Activated CD4-positive, alpha-beta T cell treated with anti-CD3 and anti-CD28 coated beads, Interleukin-2, amount 50 U/mL, for 16 hours (primary cell): Measurements from ENCODE around the gene RECK.

Experiments used
- DNase-seq: peaks from one replicate; pipeline ENCODE4 v3.0.0-alpha.2; 2020

The RECK gene

DNA sequence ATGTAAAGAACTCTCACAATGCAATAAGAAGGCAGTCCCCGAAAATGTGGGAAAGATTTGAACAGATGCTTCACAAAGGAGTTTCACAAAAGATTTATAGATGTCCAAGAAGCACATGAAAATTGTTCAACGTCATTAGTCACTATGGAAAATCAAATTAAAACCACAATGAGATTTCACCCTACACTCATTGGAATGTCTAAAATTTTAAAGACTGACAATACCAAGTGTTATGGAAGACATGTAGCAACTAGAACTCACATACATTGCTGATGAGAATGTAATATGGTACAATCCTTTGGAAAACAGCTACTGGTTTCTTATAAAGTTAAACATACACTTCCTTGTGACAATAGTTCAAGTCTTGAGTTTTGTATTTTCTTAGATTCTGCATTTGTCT lies 11.0 kb upstream of the RECK start:
- no peak for DNase-seq

DNA sequence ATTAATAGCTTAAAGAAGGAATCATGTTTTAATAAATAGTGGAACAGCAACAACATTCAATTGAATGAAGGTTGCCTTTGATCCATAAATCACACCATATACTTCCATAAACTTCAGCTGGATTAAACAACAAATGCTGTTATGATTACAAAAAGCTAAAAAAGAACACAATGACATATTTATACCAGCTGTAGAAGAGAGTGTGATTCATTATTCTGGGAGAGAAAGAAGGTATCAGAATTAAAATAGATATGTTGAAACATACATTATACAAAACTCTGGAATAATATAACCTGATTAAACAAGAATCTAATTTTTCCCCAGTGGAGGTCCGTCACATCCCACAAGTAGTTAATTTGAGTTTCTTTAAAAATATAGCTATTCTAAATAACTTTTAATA lies 7.5 kb upstream of the RECK start:
- no peak for DNase-seq

DNA sequence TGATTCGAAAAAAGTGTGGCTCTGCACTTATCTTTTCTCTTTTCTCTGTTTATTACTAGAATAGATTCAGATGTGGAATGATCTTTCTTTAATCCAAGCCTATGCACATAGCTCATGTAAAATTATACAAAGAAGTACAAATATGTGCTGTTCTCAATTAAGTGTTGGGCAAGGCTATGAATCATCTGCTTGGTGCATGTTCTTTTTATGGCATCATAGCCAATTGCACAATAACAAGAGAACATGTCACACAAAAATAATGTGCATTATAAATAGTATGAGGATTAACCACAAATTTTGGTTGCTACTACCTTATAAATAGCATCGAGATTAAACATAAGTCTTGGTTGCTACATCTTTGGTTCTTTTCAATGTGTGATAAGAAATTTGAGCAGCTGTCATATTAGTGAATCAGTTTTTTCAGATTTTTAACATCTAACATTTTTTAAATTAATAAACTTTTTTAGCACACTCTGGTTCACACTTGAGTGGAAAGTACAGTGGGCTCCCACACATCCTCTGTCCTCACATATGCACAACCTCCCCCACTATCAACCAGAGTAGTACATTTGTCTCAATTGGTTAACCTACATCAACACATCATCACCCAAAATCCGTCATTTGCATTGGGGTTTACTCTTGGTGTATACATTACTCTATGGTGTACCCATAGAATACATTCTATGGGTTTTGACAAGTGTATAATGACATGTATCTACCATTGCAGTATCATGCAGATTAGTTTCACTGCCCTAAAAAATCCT lies 6.8 kb upstream of the RECK start:
- no peak for DNase-seq

DNA sequence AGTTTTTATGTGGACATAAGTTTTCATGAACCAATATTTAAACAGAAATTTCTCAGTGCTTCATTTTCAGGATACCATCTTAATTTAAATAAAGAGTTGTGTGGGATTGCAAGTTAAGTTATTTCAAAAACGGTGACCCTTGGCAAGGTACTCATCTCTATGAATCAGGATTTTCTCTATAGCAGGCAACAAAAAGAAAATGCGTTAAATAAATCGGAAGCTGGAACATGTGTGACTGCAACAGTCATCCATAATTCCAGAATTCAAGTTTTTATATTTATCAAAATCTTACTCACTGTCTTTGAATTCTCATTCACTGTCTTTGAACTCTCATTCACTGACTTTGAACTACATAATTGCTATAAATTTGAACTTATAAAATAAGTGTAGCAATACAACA lies 5.8 kb upstream of the RECK start:
- DNase-seq, result no peak

DNA sequence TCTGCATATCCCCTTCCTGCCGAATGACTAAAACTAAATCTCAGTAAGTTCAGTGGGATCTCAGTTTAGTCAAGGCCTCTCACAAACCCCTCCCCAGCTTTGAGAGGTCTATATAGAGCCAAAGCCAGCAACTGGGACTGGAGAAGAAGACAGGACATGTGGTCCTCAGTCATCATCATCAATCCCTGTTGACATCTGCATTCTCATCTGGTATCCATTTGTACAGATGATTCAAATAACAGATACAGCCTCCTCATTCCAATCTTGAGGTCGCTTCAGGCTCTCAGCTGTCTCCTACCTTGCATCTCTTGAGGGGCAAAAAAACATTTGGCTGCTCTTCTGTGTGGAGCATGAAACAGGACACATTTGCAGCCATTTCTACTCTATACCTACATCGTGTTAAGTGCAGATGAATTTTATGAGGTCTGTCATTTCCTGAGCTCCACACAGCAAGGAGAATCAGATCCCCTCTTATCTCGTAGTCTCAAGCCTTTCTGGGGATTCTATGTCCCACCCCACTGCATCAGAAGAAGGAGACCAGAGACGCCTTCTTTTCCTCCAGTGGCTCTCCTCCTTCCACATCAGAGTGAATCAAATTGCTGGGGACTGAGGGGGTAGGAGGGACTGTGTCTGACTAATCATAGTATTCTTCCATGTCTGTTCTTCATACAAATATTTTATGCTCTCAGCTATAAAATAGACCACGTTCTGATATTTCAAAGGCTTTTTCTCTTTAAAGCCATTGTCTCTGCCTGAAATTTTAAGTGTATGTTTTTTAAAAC lies 4.7 kb upstream of the RECK start:
- DNase-seq, result no peak

DNA sequence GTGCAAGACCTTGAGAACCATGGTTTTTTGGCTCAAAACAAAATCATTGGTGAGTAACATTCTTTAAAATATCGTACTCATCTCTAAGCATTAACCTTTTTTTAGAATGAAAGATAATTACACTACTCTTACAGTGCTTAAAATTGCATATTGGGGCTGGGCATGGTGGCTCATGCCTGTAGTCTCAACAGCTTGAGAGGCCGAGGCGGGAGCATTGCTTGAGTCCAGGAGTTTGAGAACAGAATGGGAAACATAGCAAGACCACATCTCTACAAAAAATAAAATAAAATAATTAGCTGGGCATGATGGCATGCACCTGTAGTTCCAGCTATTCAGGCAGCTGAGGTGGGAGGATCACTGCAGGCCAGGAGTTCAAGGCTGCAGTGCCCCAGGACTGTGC lies 2.9 kb upstream of the RECK start:
- no peak for DNase-seq

DNA sequence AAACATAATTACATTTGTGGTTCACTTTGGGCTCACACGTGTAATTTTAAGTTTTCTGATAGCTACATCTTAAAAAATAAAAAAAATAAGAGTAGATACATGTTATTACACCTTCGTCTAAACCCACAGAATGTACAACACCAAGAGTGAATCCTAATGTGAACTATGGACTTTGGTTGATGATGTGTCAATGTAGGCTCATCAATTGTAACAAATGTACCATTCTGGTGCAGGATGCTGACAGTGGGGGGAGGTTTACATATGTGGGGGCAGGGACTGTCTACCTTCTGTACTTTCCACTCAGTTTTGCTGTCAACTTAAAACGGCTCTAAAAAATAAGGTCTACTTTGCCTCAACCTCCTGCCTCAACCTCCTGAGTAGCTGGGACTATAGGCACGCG lies 2.5 kb upstream of the RECK start:
- no peak for DNase-seq

DNA sequence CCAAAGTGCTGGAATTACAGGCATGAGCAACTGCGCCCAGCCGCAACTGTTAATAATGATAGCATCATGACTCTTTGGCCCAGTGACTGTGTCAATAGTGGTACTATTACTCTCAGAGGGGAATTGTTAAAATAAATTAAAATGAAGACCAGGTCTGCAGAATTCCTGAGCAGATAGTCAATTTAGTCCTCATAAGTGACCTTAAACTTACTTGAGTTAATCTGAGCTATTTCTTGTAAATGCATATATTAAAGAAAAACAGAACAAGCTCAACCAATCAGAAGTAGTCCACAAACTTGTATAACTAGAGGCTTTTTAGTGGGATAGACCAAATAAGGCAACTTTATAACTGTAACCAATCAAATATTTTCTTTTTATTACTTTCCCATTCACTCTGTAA lies 1.7 kb upstream of the RECK start:
- no peak for DNase-seq

DNA sequence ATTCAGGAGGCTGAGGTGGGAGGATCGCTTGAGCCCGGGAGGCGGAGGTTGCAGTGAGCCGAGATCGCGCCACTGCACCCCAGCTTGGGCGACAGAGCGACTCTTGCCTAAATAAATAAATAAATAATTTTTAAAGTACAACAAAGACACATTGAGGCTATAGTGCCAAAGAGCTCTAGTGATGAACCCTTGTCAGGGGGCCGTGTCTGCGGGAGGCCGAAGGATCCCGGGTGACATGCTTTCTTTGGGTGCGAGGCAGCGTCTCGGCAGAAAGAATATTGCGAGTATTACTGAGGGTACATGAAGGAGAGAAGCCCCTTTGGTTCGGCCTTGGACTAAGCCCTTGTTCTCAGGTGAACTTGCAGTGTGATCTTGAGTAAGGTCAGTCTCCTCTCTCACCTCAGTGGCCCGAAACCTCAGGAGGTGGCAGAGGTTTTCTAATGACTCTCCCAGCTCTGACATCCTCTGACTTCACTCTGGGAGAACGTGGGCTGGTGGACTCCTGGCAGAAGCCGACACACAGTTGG lies 397 bp upstream of the RECK start:
- no peak for DNase-seq

DNA sequence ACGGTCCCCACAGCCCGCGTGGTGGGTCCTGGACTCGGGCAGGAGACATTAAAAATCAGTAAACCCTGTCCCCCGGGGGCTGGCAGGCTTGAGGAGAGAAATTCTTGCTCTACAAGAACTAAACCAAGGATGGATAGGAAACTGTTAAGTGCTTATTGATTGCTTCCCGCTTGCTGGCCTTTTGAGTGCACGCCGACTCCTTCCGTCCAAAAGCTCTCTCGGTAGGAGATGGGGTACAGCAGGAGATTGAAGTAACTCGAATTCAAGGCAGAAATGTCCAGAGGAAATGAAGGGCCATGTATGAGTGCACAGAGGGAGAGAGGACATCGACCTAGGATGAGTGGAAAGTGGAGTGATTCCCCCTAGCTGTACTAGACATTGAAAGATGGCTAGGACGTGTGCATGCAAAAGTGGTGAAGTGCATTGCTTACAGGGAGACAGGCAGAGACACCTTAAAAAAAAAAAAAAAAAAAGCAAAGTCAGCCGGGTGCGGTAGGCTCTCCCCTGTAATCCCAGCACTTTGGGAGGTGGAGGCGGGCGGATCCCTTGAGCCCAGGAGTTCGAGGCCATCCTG lies 923 bp downstream of the RECK start:
- DNase-seq, result no peak

DNA sequence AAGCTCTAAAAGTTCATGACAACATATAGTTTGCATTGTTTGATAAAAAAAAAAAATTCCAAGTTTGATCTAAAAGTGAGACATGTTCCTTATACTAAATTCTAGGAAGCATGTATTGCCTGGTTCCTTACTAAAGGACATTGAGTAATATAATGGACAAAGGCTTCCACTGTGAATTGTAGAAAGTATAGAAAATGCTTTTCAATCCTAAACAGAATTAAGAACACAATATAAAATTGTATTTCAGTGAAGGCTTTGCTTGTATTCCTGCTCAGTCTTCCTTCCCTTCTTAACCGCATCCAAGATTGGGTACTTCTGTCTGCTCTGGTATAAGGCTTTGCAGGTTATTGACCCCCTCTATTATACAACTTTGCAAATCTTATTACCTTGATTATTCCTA lies 2.4 kb downstream of the RECK start:
- no peak for DNase-seq

DNA sequence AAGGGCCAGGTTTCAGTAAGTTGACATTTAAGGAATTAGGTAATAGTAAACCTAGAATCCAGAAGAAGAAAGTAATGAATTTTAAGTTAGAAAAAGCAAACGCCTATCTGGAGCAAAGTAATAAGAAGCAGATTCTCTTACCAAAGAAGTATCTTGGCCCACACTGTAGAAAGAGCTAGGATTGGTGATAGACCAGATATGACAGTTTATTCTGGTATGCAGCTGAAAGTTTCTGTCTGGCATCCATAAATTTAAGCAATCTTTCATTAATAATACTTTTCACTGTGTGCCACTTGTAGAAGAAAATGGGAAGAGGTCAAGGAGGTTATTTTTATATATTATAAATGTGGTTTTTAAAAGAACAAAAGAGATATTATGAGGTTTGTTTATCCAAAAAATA lies 3.0 kb downstream of the RECK start:
- DNase-seq, result no peak

DNA sequence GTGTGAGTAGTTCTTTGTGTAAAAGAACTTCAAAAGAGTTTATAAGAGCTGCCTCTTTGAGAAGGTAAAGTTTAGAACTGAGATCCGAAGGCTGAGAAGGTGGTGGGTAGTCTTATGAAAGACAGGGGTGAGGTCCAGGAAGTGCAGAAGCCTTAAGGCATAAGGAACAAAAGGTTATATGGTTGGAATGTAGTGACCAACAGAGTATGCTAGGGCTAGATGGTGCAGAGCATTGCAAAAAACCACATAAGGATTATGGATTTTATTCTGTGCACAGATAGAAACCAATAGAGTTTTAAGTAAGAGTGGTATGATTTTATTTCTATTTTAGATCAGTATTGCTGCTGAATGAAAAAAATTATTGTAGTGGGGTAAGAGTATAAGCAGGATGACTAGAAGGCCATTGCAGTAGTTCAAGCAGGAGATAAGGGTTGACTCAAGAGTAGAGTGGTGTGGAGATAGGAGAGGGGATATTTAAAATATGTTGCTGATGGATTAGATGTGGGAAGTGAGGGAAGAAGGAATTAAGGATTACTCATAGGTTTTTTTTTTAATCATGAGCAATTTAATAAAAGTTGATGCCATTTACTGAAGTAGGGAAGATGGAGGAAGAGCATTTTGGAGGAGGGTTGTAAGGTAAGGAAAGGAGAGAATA lies 3.7 kb downstream of the RECK start:
- DNase-seq, result no peak

DNA sequence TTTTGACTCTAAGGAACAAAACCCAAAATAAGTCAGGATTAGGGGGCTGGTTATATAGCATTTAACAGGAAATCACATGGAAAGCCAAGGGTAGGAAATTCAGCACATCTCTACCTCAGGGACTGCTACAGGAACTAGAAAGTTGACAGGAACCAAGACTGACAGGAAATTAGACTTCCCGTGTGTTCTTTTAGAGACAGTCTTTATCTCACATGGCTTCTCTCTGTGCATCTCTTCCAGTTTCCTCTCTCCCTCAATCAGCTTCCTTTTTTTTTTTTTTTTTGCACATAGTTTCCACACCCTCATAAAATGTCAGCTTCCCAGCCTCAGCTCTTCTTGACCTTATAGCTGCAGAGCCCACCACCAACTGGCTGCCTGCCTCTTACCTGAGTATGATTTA lies 4.8 kb downstream of the RECK start:
- DNase-seq, result peak; percentile 3

DNA sequence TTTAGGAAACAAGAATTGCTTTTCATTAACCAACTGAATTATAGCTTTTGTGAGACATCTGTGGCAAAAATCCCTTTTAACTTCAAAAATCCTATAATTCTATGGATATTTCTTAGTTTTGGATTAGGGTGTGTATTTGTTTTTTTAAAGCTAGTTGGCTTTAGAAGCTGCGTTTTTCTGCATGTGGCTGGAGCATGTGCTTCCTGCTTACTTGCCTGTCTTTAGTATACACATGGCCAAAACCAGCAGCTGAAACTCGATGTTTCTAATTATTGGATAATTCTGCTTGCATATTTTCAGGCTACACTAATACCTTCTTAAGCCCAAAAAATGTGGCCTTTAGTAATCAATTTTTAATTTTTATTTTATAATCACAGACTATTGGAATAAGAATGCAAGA lies 8.9 kb downstream of the RECK start:
- no peak for DNase-seq

DNA sequence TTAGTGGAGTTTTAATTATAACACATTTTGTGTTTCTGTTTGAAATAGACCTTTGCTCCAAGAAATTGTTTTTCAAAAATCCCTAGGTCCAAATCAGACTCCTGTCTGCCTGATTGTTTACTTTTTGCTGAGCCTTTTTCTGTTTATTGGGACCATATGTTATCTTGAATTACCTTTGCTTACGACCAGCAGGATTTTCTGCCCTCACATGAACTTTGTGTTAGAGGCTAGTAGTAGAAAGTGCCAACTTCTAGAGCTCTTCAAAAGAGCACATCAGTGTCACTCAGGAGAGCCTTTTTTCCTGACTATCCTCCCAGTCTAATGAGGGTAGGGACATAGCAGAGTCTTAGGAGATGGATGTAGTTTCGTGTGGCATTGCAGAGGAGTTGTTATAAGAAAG lies 10.2 kb downstream of the RECK start:
- no peak for DNase-seq

DNA sequence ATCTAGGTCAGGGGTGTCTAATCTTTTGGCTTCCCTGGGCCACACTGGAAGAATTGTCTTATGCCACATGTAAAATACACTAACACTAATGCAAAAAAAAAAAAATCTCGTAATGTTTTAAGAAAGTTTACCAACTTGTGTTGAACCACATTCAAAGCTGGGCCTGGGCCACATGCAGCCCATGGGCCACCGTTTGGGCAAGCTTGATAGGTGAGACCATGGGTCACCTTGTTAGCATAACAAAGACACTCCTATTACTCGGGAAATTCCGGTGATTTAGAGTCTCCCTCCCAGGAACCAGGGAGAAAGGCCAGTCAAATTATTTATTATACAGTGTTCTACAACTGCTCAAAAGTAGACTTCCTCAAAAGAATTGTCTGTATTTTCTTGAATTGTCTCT lies 12.7 kb downstream of the RECK start:
- no peak for DNase-seq

DNA sequence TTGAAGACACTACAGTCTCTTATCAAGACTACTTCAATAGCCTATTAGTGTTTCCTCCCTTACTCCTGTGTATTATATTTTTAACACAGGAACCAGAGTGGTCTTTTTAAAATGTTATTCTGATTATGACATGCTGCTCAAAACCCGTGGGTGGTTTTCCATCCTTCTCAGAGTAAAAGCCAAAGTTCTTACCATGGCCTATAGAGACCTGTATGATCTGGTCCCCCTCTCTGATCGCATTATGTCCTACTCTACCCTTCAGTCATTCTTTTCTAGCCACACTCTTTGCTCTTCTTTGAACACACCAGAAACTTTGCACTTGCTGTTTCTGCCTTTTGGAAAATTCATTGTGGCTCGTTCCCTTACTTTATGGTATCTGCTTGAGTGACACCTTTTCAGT lies 13.8 kb downstream of the RECK start:
- no peak for DNase-seq

DNA sequence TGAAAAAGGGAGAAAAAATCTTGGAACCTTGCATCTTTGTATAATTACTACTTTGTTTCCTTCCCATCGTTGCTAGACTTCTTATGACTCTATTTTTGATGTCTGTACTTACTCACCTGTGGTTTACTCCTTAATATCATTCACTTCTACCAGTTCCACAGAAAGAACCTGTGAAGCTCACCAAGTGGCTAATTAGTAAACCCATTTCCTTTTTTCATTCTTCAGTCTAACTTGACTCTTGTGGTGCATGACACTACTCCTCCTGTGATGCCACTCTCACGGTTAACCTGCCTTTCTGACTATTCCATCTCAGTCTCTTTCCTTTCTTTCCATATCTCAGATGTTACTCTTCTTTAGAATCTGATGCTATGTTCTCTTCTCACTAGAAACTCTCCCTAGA lies 14.6 kb downstream of the RECK start:
- DNase-seq, result peak; percentile 8

DNA sequence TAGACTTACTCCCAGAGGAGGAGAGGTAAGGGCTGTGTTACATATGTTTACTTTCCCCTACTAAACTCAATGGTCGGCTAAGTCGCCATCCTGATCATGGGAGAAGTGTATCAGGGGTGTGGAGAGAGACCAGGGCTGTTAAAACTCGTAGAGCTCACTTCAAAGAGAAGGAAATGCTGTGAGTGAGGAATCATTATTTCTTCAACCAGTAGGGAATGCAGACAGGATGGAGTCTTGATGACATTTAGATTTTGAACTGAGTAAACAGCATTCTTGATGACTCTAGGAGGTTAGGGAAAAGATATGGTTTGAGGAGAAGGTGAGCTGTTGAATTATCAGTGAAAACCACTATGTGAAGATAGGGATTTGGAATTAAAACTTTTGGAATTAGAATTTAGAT lies 17.3 kb downstream of the RECK start:
- no peak for DNase-seq

DNA sequence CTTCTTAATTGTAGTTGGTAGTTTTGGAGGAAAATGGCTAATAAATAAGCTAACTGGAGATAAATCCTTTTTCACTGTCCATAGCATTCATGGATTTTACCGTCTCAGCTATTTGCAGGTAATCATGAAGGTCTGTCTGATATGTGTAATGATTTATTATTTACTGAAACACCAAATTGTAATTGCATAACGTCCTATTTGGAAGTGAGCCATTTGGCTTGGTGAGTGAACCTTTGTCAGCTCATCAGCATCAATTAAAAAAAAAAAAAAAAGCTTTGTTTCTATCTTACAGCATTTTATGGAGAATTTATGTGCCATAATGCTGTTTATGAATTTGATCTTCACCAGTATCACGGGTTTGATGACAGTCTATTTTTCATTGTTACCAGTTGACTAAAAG lies 20.2 kb downstream of the RECK start:
- no peak for DNase-seq

DNA sequence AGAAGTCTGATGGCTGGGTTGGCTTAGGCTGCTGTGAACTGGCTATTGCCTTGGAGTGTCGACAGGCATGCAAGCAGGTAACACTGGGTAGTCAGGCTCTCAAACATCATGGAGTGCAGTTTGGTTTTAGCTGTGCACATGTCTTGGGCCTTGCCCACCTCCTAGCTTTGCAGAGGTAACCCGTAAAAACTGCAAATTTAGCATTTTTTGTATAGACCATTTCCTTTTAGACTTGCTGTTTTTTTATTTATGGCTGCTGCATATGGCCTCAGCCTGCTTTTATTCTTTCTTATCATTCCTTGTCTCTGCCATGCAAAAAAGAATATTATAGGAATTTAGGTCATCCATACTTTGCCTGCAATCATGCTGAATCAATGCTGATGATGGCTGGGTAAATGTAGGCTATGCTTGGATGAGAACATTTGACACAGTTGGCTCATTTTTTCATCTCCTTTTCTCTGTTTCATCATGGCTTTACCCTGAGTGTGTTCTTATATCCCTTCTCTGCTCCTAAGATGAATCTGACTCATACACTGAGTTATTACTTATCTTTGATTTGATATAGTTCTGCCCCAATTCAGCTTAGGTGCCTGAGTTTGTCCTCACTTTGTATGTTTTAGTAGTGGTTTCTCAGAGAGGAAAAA lies 27.2 kb downstream of the RECK start:
- no peak for DNase-seq

DNA sequence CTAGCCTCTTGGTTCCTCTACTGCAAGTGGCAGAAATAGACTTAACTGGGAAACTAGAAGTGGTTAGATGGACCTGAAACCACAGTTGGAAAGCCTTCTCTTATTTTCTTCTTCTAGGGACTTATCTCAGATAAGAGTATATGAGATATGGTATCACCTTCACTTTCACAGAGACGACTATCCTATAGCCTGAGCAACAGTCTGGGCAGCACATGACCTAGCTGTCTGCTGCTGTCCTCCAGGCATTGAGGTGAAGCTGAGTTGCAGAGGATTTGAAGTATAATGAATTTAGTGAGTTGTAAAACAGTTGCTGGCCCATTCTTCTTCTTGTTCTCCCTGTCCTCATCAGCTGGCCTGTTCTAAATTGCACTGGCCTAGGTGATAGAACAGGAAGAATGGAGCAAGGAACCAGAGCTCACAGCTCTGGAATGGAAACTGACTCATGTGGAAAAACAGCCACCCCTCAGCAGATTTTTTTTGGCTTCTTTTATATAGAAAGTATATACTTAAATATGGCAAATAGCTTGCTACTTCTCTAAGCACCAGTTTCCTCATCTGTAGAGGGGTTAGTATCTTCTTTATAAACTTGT lies 27.8 kb downstream of the RECK start:
- no peak for DNase-seq
